ENCODE data around the gene HAPSTR1.
A peak's percentile ranks its signal among the peaks of the same experiment; 100 is the strongest.
"Not testable (repeated sequence)": the region's sequence is repeated elsewhere in the genome, so short reads cannot be mapped to it uniquely, and the experiment has no call there.

Gene HAPSTR1

GRCh38 chr16:9082422-9082821 lies 9.0 kb upstream of the HAPSTR1 start:
- no peak overlapping the region for H3K27ac Mint-ChIP-seq

GRCh38 chr16:9087733-9088132 lies 3.7 kb upstream of the HAPSTR1 start:
- ATAC-seq; H3K4me3 Mint-ChIP-seq; H3K27ac Mint-ChIP-seq; H3K9me3 Mint-ChIP-seq; DNase-seq (ENCODE audit: low spot score in 2 of 2): not testable (repeated sequence)
- Mint-ChIP-seq H3K36me3 (peaks cover 27% of the 10 kb centered on the region), H3K4me1 (peaks cover 10% of the 10 kb centered on the region)

More at GRCh38 chr16:9082422-9082821, 9.0 kb upstream of the HAPSTR1 start:
- H3K4me3 Mint-ChIP-seq: no peak overlapping the region
- no peak for ATAC-seq
- no peak for DNase-seq (ENCODE audit: low spot score in 2 of 2)
- peaks cover 3% of the 10 kb centered on the region for H3K9me3 Mint-ChIP-seq
- peaks cover 20% of the 10 kb centered on the region for H3K4me1 Mint-ChIP-seq
- H3K36me3 Mint-ChIP-seq: no peaks in the 10 kb centered on the region

GRCh38 chr16:9088848-9089247 lies 2.6 kb upstream of the HAPSTR1 start:
- H3K9me3 Mint-ChIP-seq: no peaks in the 10 kb centered on the region
- no peak overlapping the region for H3K4me3 Mint-ChIP-seq
- H3K4me1 Mint-ChIP-seq: peaks cover 21% of the 10 kb centered on the region

GRCh38 chr16:9089660-9090059 lies 1.8 kb upstream of the HAPSTR1 start:
- Mint-ChIP-seq H3K4me1 (peaks cover 27% of the 10 kb centered on the region), H3K4me3 (peak overlapping the region; percentile 100), H3K27ac (peak overlapping the region; percentile 94), H3K9me3 (no peaks in the 10 kb centered on the region), H3K36me3 (peaks cover 47% of the 10 kb centered on the region)
- ATAC-seq (no peak), DNase-seq (ENCODE audit: low spot score in 2 of 2) (no peak)

More at GRCh38 chr16:9088848-9089247, 2.6 kb upstream of the HAPSTR1 start:
- no peak for DNase-seq (ENCODE audit: low spot score in 2 of 2)
- H3K27ac Mint-ChIP-seq: no peak overlapping the region
- ATAC-seq: no peak
- peaks cover 39% of the 10 kb centered on the region for H3K36me3 Mint-ChIP-seq

GRCh38 chr16:9090101-9090959 lies 1.1 kb upstream of the HAPSTR1 start:
- Mint-ChIP-seq H3K4me3 (peak overlapping the region; percentile 100), H3K27ac (peak overlapping the region; percentile 94), H3K36me3 (peaks cover 53% of the 10 kb centered on the region), H3K4me1 (peaks cover 34% of the 10 kb centered on the region), H3K9me3 (no peaks in the 10 kb centered on the region)
- DNase-seq (ENCODE audit: low spot score in 2 of 2) (peak; percentile 43 to 78), ATAC-seq (peak; percentile 1)

- Mint-ChIP-seq H3K9me3 (no peaks in the 10 kb centered on the region), H3K4me3 (peak overlapping the region; percentile 100), H3K4me1 (peaks cover 46% of the 10 kb centered on the region), H3K27ac (peak overlapping the region; percentile 94), H3K36me3 (peaks cover 69% of the 10 kb centered on the region)
- DNase-seq (ENCODE audit: low spot score in 2 of 2) (peak; percentile 43 to 78), ATAC-seq (peak; percentile 36)
Measured at GRCh38 chr16:9091867-9092281, 430 bp downstream of the HAPSTR1 start.

GRCh38 chr16:9092282-9092977 lies 986 bp downstream of the HAPSTR1 start:
- ATAC-seq (peak; percentile 3), DNase-seq (ENCODE audit: low spot score in 2 of 2) (peak; percentile 44 to 82)
- Mint-ChIP-seq H3K9me3 (no peaks in the 10 kb centered on the region), H3K4me1 (peaks cover 51% of the 10 kb centered on the region), H3K36me3 (peaks cover 74% of the 10 kb centered on the region), H3K27ac (peak overlapping the region; percentile 99), H3K4me3 (peak overlapping the region; percentile 100)

- Mint-ChIP-seq H3K4me1 (peaks cover 56% of the 10 kb centered on the region), H3K4me3 (peak overlapping the region; percentile 100), H3K9me3 (no peaks in the 10 kb centered on the region), H3K27ac (peak overlapping the region; percentile 99), H3K36me3 (peaks cover 80% of the 10 kb centered on the region)
- ATAC-seq (no peak), DNase-seq (ENCODE audit: low spot score in 2 of 2) (peak in 1 of 2 donors; percentile 64)
Measured at GRCh38 chr16:9092978-9093344, 1.5 kb downstream of the HAPSTR1 start.

GRCh38 chr16:9094011-9094846 lies 2.8 kb downstream of the HAPSTR1 start:
- Mint-ChIP-seq H3K4me3 (peak overlapping the region; percentile 100), H3K4me1 (peaks cover 69% of the 10 kb centered on the region), H3K27ac (peak overlapping the region; percentile 99), H3K9me3 (no peaks in the 10 kb centered on the region), H3K36me3 (peaks cover 92% of the 10 kb centered on the region)
- ATAC-seq (no peak), DNase-seq (ENCODE audit: low spot score in 2 of 2) (no peak)

- DNase-seq (ENCODE audit: low spot score in 2 of 2) (no peak), ATAC-seq (no peak)
- peak overlapping the region; percentile 99 for H3K27ac Mint-ChIP-seq
- no peaks in the 10 kb centered on the region for H3K9me3 Mint-ChIP-seq
- peaks cover 96% of the 10 kb centered on the region for H3K36me3 Mint-ChIP-seq
- peaks cover 72% of the 10 kb centered on the region for H3K4me1 Mint-ChIP-seq
- H3K4me3 Mint-ChIP-seq: peak overlapping the region; percentile 100
Measured at GRCh38 chr16:9095171-9095570, 3.7 kb downstream of the HAPSTR1 start.

GRCh38 chr16:9095656-9096397 lies 4.4 kb downstream of the HAPSTR1 start:
- peak overlapping the region; percentile 56 for H3K27ac Mint-ChIP-seq
- DNase-seq (ENCODE audit: low spot score in 2 of 2): no peak
- H3K9me3 Mint-ChIP-seq: no peaks in the 10 kb centered on the region
- no peak for ATAC-seq
- H3K4me1 Mint-ChIP-seq: peaks cover 77% of the 10 kb centered on the region
- H3K36me3 Mint-ChIP-seq: peaks cover 96% of the 10 kb centered on the region
- H3K4me3 Mint-ChIP-seq: peak overlapping the region; percentile 100

- Mint-ChIP-seq H3K4me1 (peaks cover 84% of the 10 kb centered on the region), H3K27ac (peak overlapping the region; percentile 56), H3K9me3 (no peaks in the 10 kb centered on the region), H3K4me3 (peak overlapping the region; percentile 100), H3K36me3 (peaks cover 96% of the 10 kb centered on the region)
- ATAC-seq (no peak), DNase-seq (ENCODE audit: low spot score in 2 of 2) (no peak)
Measured at GRCh38 chr16:9096416-9096952, 5.0 kb downstream of the HAPSTR1 start.

GRCh38 chr16:9097266-9098219 lies 6.1 kb downstream of the HAPSTR1 start:
- no peak for DNase-seq (ENCODE audit: low spot score in 2 of 2)
- Mint-ChIP-seq H3K36me3 (peaks cover 100% of the 10 kb centered on the region), H3K9me3 (no peaks in the 10 kb centered on the region), H3K27ac (peak overlapping the region; percentile 92), H3K4me3 (peak overlapping the region; percentile 57), H3K4me1 (peaks cover 94% of the 10 kb centered on the region)
- no peak for ATAC-seq

Data from stimulated activated effector memory CD8-positive, alpha-beta T cell treated with anti-CD3 and anti-CD28 coated beads, Interleukin-12 subunit alpha, Interleukin-12 subunit beta, amount 100 ng/mL, for 72 hours (primary cell).